Measurements from ENCODE around the gene VDR.
"Not testable (repeated sequence)": the region's sequence is repeated elsewhere in the genome, so short reads cannot be mapped to it uniquely, and the experiment has no call there.

The VDR gene

DNA sequence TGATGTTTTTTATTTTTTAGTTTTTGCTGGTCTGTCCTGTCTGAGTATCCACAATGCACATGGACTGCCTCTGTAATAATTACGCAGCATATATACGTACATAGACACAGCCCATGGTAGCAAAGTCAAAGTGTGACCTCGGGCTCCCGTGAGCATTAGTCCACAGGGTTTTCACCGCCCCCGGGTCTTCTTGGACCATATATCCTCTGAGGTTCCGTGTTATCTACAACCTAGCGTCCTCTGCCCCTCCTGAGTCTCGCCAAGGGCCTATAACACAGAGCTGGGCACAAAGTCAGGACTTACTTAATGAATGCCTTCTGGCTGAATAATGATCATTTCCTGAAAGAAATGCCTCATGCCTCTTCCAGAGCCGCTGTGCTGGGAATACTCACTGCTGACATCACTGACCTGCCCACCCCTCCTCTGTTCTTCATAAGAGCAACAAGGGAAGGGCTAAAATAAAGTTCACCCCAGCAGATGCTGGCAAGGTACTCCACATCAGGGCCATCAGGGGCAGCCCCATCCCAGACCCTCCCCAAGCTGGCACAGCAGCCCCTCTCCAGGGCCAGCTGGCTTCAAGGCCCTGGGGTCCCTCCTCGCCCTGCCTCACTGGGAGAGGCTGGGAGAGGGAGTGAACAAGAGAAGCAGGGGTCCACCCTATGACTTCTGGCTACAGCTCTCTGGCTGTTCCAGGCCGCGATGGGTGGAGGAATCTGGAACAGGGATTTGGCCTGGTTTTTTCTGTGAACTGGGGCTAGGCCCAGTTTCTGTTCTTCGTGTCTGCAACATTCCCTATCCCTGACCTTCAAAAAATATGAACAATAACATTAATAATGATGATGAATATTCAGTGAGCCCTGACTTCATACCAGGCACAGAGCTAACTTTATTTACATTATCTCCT, 93.0 kb downstream of the VDR start:
- no peak overlapping the region for H3K27ac ChIP-seq (ENCODE audit: low read length)
- no peaks in the 10 kb centered on the region for H3K27me3 ChIP-seq (ENCODE audit: insufficient read depth, low read length, poor library complexity)
- no peak for ATAC-seq (ENCODE audit: insufficient read depth, low read depth)
- no peak overlapping the region for H3K4me3 ChIP-seq (ENCODE audit: low read depth in 1 of 2, low read length in 2 of 2)
- TF ChIP-seq EZH2 (IDR thresholded peaks at IDR 0.05; ENCODE audit: borderline replicate concordance, low read depth, low read length, severe bottlenecking): no peak
- TF ChIP-seq, protein P1, sequence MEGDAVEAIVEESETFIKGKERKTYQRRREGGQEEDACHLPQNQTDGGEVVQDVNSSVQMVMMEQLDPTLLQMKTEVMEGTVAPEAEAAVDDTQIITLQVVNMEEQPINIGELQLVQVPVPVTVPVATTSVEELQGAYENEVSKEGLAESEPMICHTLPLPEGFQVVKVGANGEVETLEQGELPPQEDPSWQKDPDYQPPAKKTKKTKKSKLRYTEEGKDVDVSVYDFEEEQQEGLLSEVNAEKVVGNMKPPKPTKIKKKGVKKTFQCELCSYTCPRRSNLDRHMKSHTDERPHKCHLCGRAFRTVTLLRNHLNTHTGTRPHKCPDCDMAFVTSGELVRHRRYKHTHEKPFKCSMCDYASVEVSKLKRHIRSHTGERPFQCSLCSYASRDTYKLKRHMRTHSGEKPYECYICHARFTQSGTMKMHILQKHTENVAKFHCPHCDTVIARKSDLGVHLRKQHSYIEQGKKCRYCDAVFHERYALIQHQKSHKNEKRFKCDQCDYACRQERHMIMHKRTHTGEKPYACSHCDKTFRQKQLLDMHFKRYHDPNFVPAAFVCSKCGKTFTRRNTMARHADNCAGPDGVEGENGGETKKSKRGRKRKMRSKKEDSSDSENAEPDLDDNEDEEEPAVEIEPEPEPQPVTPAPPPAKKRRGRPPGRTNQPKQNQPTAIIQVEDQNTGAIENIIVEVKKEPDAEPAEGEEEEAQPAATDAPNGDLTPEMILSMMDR (IDR thresholded peaks at IDR 0.05; ENCODE audit: borderline replicate concordance, extremely low read depth, low read length, poor library complexity, severe bottlenecking): no peak
- H3K79me2 ChIP-seq (ENCODE audit: insufficient read depth, low read length): peaks cover 3% of the 10 kb centered on the region; the same call in 1 of the 2 replicates
- H3K4me1 ChIP-seq (ENCODE audit: insufficient read depth, low read length): peaks cover 72% of the 10 kb centered on the region
- peak overlapping the region; percentile 64 for H3K4me2 ChIP-seq (ENCODE audit: insufficient read depth, low read length)
- no peak for DNase-seq
- peak overlapping the region; percentile 34; the same call in 1 of the 2 replicates for H3K9ac ChIP-seq (ENCODE audit: low read depth, low read length)
- no peaks in the 10 kb centered on the region for H3K9me3 ChIP-seq (ENCODE audit: insufficient read depth, low read length, severe bottlenecking)
- H4K20me1 ChIP-seq (ENCODE audit: insufficient read depth, low read length): peaks cover 71% of the 10 kb centered on the region
- H3K36me3 ChIP-seq (ENCODE audit: insufficient read depth, low read length): no peaks in the 10 kb centered on the region
- no peak overlapping the region for H2AFZ ChIP-seq (ENCODE audit: low read depth, low read length)

DNA sequence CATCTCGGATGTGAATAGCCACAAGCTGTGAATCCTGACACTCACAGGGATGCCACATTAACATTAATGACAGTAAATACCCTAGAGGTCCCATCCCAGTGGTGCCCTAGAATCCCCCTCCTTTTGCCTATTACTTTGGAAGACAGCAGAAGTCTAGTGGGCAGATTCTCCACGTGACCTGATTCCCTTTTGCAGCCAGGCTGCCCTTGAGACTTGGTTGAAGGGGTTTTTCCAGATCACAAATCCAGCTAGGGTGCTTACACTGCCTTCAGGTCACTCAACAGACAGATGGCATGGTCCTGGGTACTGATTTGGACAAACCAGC, 93.8 kb downstream of the VDR start:
- ATAC-seq (ENCODE audit: insufficient read depth, low read depth) (no peak), DNase-seq (no peak)
- H3K36me3 ChIP-seq (ENCODE audit: insufficient read depth, low read length): no peaks in the 10 kb centered on the region
- peaks cover 3% of the 10 kb centered on the region; the same call in 1 of the 2 replicates for H3K79me2 ChIP-seq (ENCODE audit: insufficient read depth, low read length)
- H3K9ac ChIP-seq (ENCODE audit: low read depth, low read length): no peak overlapping the region
- no peaks in the 10 kb centered on the region for H3K27me3 ChIP-seq (ENCODE audit: insufficient read depth, low read length, poor library complexity)
- H3K4me1 ChIP-seq (ENCODE audit: insufficient read depth, low read length): peaks cover 70% of the 10 kb centered on the region
- no peak overlapping the region; the same call in 1 of the 2 replicates for H3K27ac ChIP-seq (ENCODE audit: low read length)
- no peak overlapping the region for H3K4me3 ChIP-seq (ENCODE audit: low read depth in 1 of 2, low read length in 2 of 2)
- H2AFZ ChIP-seq (ENCODE audit: low read depth, low read length): no peak overlapping the region
- H4K20me1 ChIP-seq (ENCODE audit: insufficient read depth, low read length): peaks cover 69% of the 10 kb centered on the region
- TF ChIP-seq, protein P1 (IDR thresholded peaks at IDR 0.05; ENCODE audit: borderline replicate concordance, extremely low read depth, low read length, poor library complexity, severe bottlenecking): no peak
- TF ChIP-seq EZH2 (IDR thresholded peaks at IDR 0.05; ENCODE audit: borderline replicate concordance, low read depth, low read length, severe bottlenecking): no peak
- H3K9me3 ChIP-seq (ENCODE audit: insufficient read depth, low read length, severe bottlenecking): no peaks in the 10 kb centered on the region
- H3K4me2 ChIP-seq (ENCODE audit: insufficient read depth, low read length): no peak overlapping the region

DNA sequence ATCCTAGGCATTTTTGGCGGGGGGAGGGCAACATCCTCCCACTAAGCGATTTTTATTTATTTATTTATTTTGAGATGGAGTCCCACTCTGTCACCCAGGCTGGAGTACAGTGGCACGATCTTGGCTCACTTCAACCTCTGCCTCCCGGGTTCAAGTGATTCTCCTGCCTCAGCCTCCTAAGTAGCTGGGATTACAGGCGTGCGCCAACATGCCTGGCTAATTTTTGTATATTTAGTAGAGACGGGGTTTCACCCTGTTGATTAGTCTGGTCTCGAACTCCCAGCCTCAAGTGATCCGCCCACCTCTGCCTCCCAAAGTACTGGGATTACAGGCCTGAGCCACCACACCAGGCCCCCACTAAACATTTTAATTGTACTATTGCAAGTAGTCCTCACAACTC, 95.3 kb downstream of the VDR start:
- H4K20me1 ChIP-seq (ENCODE audit: insufficient read depth, low read length): peaks cover 64% of the 10 kb centered on the region
- H3K4me1 ChIP-seq (ENCODE audit: insufficient read depth, low read length): peaks cover 70% of the 10 kb centered on the region
- H3K79me2 ChIP-seq (ENCODE audit: insufficient read depth, low read length): not testable (repeated sequence)

DNA sequence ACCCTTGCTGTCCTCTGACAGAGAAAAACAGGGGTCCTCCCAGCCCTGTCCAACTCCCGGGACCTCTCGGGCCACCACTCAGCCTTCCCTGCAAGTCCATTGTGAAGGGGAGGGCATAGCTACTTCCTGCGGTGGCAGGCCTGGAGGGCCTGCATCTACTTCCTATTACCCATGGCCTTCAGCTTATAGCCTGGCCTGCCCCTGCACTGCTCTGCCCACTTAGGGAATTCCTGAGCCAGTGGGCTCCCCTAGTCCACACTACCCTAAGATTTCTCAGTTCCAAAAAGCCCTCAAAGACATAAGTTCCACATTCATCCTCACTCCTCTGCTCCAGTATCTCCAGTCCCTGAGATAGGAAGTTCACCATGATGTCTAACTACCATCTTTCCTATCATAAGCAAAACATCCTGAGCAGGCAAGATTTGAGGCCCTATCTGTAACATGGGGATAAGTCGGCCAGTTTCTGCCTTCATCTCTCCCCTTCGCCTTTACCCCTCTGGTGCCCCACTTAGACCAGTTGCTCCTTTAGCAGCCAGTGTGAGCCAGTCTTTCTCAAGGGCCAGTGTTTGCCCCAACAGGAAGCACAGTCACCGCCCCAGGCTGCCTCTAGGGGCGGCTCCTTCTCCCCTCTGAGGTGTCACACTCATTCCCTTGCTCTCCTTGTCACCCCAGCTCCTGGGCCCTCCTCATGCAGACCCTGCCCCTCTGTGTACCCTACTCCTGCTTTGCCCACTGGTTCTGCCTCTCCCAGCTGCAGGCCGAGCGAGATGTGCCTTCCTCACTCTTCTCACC, 96.0 kb downstream of the VDR start:
- Histone ChIP-seq H3K27ac (ENCODE audit: low read length) (peak overlapping the region; percentile 33), H3K4me1 (ENCODE audit: insufficient read depth, low read length) (peaks cover 63% of the 10 kb centered on the region), H3K4me3 (ENCODE audit: low read depth in 1 of 2, low read length in 2 of 2) (no peak overlapping the region), H4K20me1 (ENCODE audit: insufficient read depth, low read length) (peaks cover 63% of the 10 kb centered on the region), H3K36me3 (ENCODE audit: insufficient read depth, low read length) (no peaks in the 10 kb centered on the region), H3K79me2 (ENCODE audit: insufficient read depth, low read length) (peaks cover 3% of the 10 kb centered on the region; the same call in 1 of the 2 replicates), H2AFZ (ENCODE audit: low read depth, low read length) (no peak overlapping the region), H3K9me3 (ENCODE audit: insufficient read depth, low read length, severe bottlenecking) (no peaks in the 10 kb centered on the region), H3K27me3 (ENCODE audit: insufficient read depth, low read length, poor library complexity) (no peaks in the 10 kb centered on the region), H3K9ac (ENCODE audit: low read depth, low read length) (no peak overlapping the region), H3K4me2 (ENCODE audit: insufficient read depth, low read length) (peak overlapping the region; percentile 36)
- no peak for TF ChIP-seq EZH2 (IDR thresholded peaks at IDR 0.05; ENCODE audit: borderline replicate concordance, low read depth, low read length, severe bottlenecking)
- TF ChIP-seq, protein P1 (IDR thresholded peaks at IDR 0.05; ENCODE audit: borderline replicate concordance, extremely low read depth, low read length, poor library complexity, severe bottlenecking): no peak
- ATAC-seq (ENCODE audit: insufficient read depth, low read depth) (no peak), DNase-seq (peak; percentile 32)

More for the DNA sequence above, 95.3 kb downstream of the VDR start:
- H3K4me2 ChIP-seq (ENCODE audit: insufficient read depth, low read length); H3K36me3 ChIP-seq (ENCODE audit: insufficient read depth, low read length); ATAC-seq (ENCODE audit: insufficient read depth, low read depth); H3K9me3 ChIP-seq (ENCODE audit: insufficient read depth, low read length, severe bottlenecking); H2AFZ ChIP-seq (ENCODE audit: low read depth, low read length); H3K27me3 ChIP-seq (ENCODE audit: insufficient read depth, low read length, poor library complexity); H3K4me3 ChIP-seq (ENCODE audit: low read depth in 1 of 2, low read length in 2 of 2); H3K9ac ChIP-seq (ENCODE audit: low read depth, low read length); H3K27ac ChIP-seq (ENCODE audit: low read length); DNase-seq: not testable (repeated sequence)

Data from DND-41 (cell line).